Transverse colon (tissue), 4 donors: ENCODE data around the gene GNB2. TPM values are rescaled to one million over a fixed set of nuclear protein-coding genes. Genes with fewer than 3 reads are reported as not detected.
A peak's percentile ranks its signal among the peaks of the same experiment; 100 is the strongest.

ENCODE experiments used
- DNase-seq: peaks from one replicate; pipeline ENCODE4 v3.0.0-alpha.2; 2019
- H3K27ac ChIP-seq, 4 donors: fragments of 200-600 bp; sonication (generic); 2 replicates each; pipeline ENCODE4 v1.5.1; 2016 to 2018; ENCODE audit warnings: inconsistent platforms in 4 of 4
- H3K27me3 ChIP-seq: fragments of 200-600 bp; sonication (generic); 2 replicates; pipeline ENCODE4 v1.5.1; 2017; ENCODE audit warnings: inconsistent platforms
- H3K36me3 ChIP-seq, 4 donors: fragments of 200-600 bp; sonication (generic); 2 replicates each; pipeline ENCODE4 v1.5.1; 2017 to 2019; ENCODE audit warnings: inconsistent platforms in 4 of 4
- H3K4me1 ChIP-seq, 4 donors: fragments of 200-600 bp; sonication (generic); 2 replicates each; pipeline ENCODE4 v1.5.1; 2017 to 2020; ENCODE audit warnings: inconsistent platforms in 4 of 4
- H3K4me3 ChIP-seq, 4 donors: fragments of 200-600 bp; sonication (generic); 1 replicate in 1 of 4; 2 replicates in 3 of 4; pipeline versions ENCODE4 v1.5.1 to v1.6.1; 2017 to 2019; ENCODE audit warnings: inconsistent platforms in 4 of 4
- H3K9me3 ChIP-seq, 2 donors: fragments of 200-600 bp; sonication (generic); 2 replicates each; pipeline ENCODE4 v1.5.1; 2017 to 2019; ENCODE audit warnings: inconsistent platforms in 2 of 2
- EP300 ChIP-seq: sonication (generic); formaldehyde crosslinking; IDR thresholded peaks from one replicate; pipeline ENCODE4 v1.6.1; 2017; ENCODE audit warnings: antibody characterized with exemption, low read depth
- POLR2A ChIP-seq: fragments of 450-650 bp; IDR thresholded peaks from one replicate; pipeline ENCODE4 v1.6.1; 2016; ENCODE audit warnings: antibody characterized with exemption, mild to moderate bottlenecking, moderate library complexity
- POLR2AphosphoS5 ChIP-seq, 3 donors: sonication (generic); formaldehyde crosslinking; IDR thresholded peaks; one replicate each; pipeline ENCODE4 v1.6.1; 2016; ENCODE audit warnings: antibody characterized with exemption in 3 of 3
- WGBS, 2 donors: methylation state at CpG; one replicate each; pipeline ENCODE4 v1.1.5; 2018; ENCODE audit warnings: low coverage in 1 of 2; 5-methylcytosine and 5-hydroxymethylcytosine counted together
- in situ Hi-C, 4 donors: fragments of 200-750 bp; cut with MboI; loops; one replicate each; pipeline versions ENCODE4 v1.15.0 to v1.15.1; 2017; ENCODE audit warnings: low sequenced_read_pairs in 3 of 4, low pct_ligation_motif_present in 1 of 4, low pct_unique_long_range_greater_than_20kb in 1 of 4
- intact Hi-C: fragments of 100-400 bp; cut with DNase I; formaldehyde crosslinking; loops from one replicate; pipeline ENCODE4 v1.15.1; 2023; ENCODE audit warnings: low total_unique reads
- total RNA-seq, 4 donors: library from RNA; depleted of rRNA; stranded (reverse); fragments of >200 nt; gene quantifications; one replicate each; pipeline ENCODE4 v1.1.0, GENCODE V29; 2016
- TF ChIP-seq, protein P1 (sequence below), 5 experiments: fragments of 200-600 bp in 3 of 5; fragments of 450-650 bp in 2 of 5; sonication (generic) in 3 of 5; IDR thresholded peaks; 1 replicate in 2 of 5; 2 replicates in 3 of 5; pipeline ENCODE4 v1.5.1; 2016 to 2017; ENCODE audit warnings: antibody characterized with exemption in 5 of 5, inconsistent platforms in 3 of 5, mild to moderate bottlenecking in 2 of 5, moderate library complexity in 1 of 5

The GNB2 gene
- total RNA-seq, result 100 to 1,000 TPM; 192 to 301 (median 246) TPM

- WGBS, 2 donors, result 0% methylated on average over 23 of the region's 65 CpGs; no CpG with 5 or more reads in 1 of the 2 donors
- peaks cover 0 to 16% (median 12%) of the 10 kb centered on the region in 4 donors for H3K36me3 ChIP-seq
- intact Hi-C loops (loop anchor here (5.0 kb wide), 1 partner anchor 91 kb away; no protein-coding TSS in a partner anchor), in situ Hi-C loops (loop anchor here in 1 of 4 donors (10.0 kb wide), 1 partner anchor 89 kb away; the partner anchor contains the start of genes FBXO24 and LRCH4)
- H3K4me3 ChIP-seq, result peak within 1 kb of the TSS; percentile 77 to 100 (median 96)
- H3K9me3 ChIP-seq, result no peaks in the 10 kb centered on the region
- peak; percentile 100 for DNase-seq
- H3K4me1 ChIP-seq, result peaks cover 0 to 19% (median 6%) of the 10 kb centered on the region in 4 donors
- H3K27me3 ChIP-seq, result no peaks in the 10 kb centered on the region
- H3K27ac ChIP-seq, result peak within 1 kb of the TSS; percentile 94 to 100 (median 98)
- TF ChIP-seq POLR2AphosphoS5 (IDR thresholded peaks at IDR 0.05), result peak in 2 of 3 donors; percentile 71 to 78
- TF ChIP-seq POLR2A, result peak; percentile 25
- TF ChIP-seq, protein P1, sequence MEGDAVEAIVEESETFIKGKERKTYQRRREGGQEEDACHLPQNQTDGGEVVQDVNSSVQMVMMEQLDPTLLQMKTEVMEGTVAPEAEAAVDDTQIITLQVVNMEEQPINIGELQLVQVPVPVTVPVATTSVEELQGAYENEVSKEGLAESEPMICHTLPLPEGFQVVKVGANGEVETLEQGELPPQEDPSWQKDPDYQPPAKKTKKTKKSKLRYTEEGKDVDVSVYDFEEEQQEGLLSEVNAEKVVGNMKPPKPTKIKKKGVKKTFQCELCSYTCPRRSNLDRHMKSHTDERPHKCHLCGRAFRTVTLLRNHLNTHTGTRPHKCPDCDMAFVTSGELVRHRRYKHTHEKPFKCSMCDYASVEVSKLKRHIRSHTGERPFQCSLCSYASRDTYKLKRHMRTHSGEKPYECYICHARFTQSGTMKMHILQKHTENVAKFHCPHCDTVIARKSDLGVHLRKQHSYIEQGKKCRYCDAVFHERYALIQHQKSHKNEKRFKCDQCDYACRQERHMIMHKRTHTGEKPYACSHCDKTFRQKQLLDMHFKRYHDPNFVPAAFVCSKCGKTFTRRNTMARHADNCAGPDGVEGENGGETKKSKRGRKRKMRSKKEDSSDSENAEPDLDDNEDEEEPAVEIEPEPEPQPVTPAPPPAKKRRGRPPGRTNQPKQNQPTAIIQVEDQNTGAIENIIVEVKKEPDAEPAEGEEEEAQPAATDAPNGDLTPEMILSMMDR (IDR thresholded peaks at IDR 0.05), result no peak
- peak; percentile 28 for TF ChIP-seq EP300
Measured at GRCh38 chr7:100673302-100673941, at the start of gene GNB2. GNB2 (plus strand) TSS chr7:100673740; CDS start chr7:100676266, 2,526 bp downstream.

- TF ChIP-seq, protein P1 (IDR thresholded peaks at IDR 0.05), result no peak
- no peak for TF ChIP-seq POLR2AphosphoS5 (IDR thresholded peaks at IDR 0.05)
- no peak for TF ChIP-seq EP300
- TF ChIP-seq POLR2A, result no peak
- Histone ChIP-seq H3K27ac (no peak overlapping the region), H3K9me3 (no peaks in the 10 kb centered on the region), H3K36me3 (no peaks in the 10 kb centered on the region), H3K4me3 (no peak overlapping the region), H3K4me1 (peaks cover 3 to 12% (median 7%) of the 10 kb centered on the region in 4 donors), H3K27me3 (no peaks in the 10 kb centered on the region)
- WGBS, 2 donors, result 80 to 86% methylated on average over 12 to 15 of the region's 15 CpGs
- intact Hi-C loops, result no loop called here
- in situ Hi-C loops, result no loop called here
- DNase-seq, result no peak
Measured at GRCh38 chr7:100623951-100624824, 49.4 kb upstream of the GNB2 start.

DNA sequence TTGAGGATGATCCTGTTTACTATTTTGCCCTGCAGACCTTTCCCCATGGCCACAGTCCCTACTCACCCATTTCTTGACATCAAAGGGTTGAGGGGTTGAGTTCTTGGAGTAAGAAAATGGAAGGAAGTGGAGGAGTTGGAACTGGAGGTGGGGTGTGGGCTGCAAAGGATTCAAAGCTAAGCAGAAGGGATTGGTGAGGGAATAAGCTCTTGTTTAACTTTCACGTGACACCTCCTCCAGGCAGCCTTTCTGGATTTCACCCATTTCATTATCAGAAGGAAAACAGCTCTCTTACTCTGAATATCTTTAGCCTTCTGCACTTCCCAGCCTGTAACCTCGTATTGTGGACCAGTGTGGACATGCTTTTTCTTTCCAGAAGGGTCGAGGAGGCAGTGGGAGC is 47.5 kb upstream of the GNB2 start:
- Histone ChIP-seq H3K36me3 (no peaks in the 10 kb centered on the region), H3K4me3 (peak overlapping the region in 1 of 4 donors; percentile 46), H3K27me3 (no peaks in the 10 kb centered on the region), H3K9me3 (no peaks in the 10 kb centered on the region), H3K4me1 (peaks cover 3 to 12% (median 7%) of the 10 kb centered on the region in 4 donors), H3K27ac (no peak overlapping the region)
- 12 to 56% methylated on average over 1 to 3 of the region's 3 CpGs for WGBS, 2 donors
- intact Hi-C loops (no loop called here), in situ Hi-C loops (no loop called here)
- no peak for DNase-seq
- TF ChIP-seq POLR2A, result no peak
- TF ChIP-seq, protein P1 (IDR thresholded peaks at IDR 0.05), result no peak
- no peak for TF ChIP-seq EP300
- TF ChIP-seq POLR2AphosphoS5 (IDR thresholded peaks at IDR 0.05), result no peak
